Endothelial cell of umbilical vein (primary cell): ENCODE data around the gene YTHDC1. TPM values are rescaled to one million over a fixed set of nuclear protein-coding genes. Genes with fewer than 3 reads are reported as not detected.

Experiments
- BruUV-seq: library from RNA; stranded (reverse); fragments of 400-500 nt; replicated peaks from 2 replicates; lab custom pipeline; 2021; lab: Mats Ljungman, UMichigan
- CTCF ChIA-PET: fragments of 300-600, 350-600 bp; sonication (Branson Sonifier 250); formaldehyde crosslinking; loops from one replicate; lab custom pipeline; 2021; ENCODE audit warnings: antibody characterized with exemption, inconsistent platforms; lab: Charles Lee
- POLR2A ChIA-PET: fragments of 300-600, 350-600 bp; sonication (Branson Sonifier 250); formaldehyde crosslinking; loops from one replicate; lab custom pipeline; 2021; ENCODE audit warnings: antibody characterized with exemption, inconsistent platforms; lab: Charles Lee
- DNase-seq: peaks from one replicate; pipeline ENCODE4 v3.0.0-alpha.2; 2011; ENCODE audit warnings: low read depth, low spot score
- FAIRE-seq: peaks from 2 replicates; lab custom pipeline; 2011; peaks lifted over from hg19 to GRCh38; lab: Jason Lieb, UNC
- H2AFZ ChIP-seq: 2 replicates; pipeline ENCODE4 v1.6.0; 2012; ENCODE audit warnings: low read depth, low read length, control low read depth, inconsistent platforms
- H3K27ac ChIP-seq: 2 replicates; pipeline ENCODE4 v1.5.1; 2011; ENCODE audit warnings: low read depth, mild to moderate bottlenecking, control low read depth, low read length, moderate library complexity; ENCODE audit not compliant: insufficient read depth
- H3K27me3 ChIP-seq, 2 experiments: 2 replicates each; pipeline versions ENCODE4 v1.6.0 to v1.6.1; 2011; ENCODE audit warnings: low read length in 2 of 2, mixed read lengths in 1 of 2; ENCODE audit not compliant: control insufficient read depth in 2 of 2, insufficient read depth in 2 of 2
- H3K36me3 ChIP-seq, 2 experiments: 2 replicates in 1 of 2; 3 replicates in 1 of 2; pipeline ENCODE4 v1.5.1; 2011; ENCODE audit warnings: low read length in 2 of 2, mild to moderate bottlenecking in 1 of 2, moderate library complexity in 1 of 2; ENCODE audit not compliant: control insufficient read depth in 2 of 2, insufficient read depth in 2 of 2; ENCODE audit errors: extremely low read depth in 1 of 2
- H3K4me1 ChIP-seq: 3 replicates; pipeline ENCODE4 v1.5.1; 2011; ENCODE audit warnings: mild to moderate bottlenecking, low read length; ENCODE audit not compliant: control insufficient read depth, insufficient read depth; ENCODE audit errors: extremely low read depth
- H3K4me2 ChIP-seq: 2 replicates; pipeline ENCODE4 v1.6.1; 2011; ENCODE audit warnings: low read length, control low read depth, mixed read lengths; ENCODE audit not compliant: insufficient read depth
- H3K4me3 ChIP-seq, 3 experiments: fragments of 200-600 bp in 1 of 3; sonication (generic), shearing (Covaris generic) in 1 of 3; replicated peaks in 1 of 3; 2 replicates each; pipeline ENCODE4 v1.5.1; 2011 to 2016; ENCODE audit warnings: control low read depth in 3 of 3, low read length in 3 of 3, mild to moderate bottlenecking in 2 of 3, inconsistent platforms in 1 of 3, low read depth in 1 of 3, moderate library complexity in 1 of 3; ENCODE audit not compliant: insufficient read depth in 1 of 3
- H3K79me2 ChIP-seq: 2 replicates; pipeline ENCODE4 v1.6.0; 2012; ENCODE audit warnings: low read length, inconsistent platforms; ENCODE audit not compliant: control insufficient read depth, insufficient read depth
- H3K9ac ChIP-seq: replicated peaks from 2 replicates; pipeline ENCODE3; 2011; ENCODE audit warnings: low read length, control low read depth; ENCODE audit not compliant: insufficient read depth; ENCODE audit errors: extremely low read depth
- H3K9me1 ChIP-seq: replicated peaks from 3 replicates; pipeline ENCODE4 v1.6.0; 2011; ENCODE audit warnings: mild to moderate bottlenecking, low read length; ENCODE audit not compliant: control insufficient read depth, insufficient read depth; ENCODE audit errors: extremely low read depth
- H3K9me3 ChIP-seq: replicated peaks from 2 replicates; pipeline ENCODE4 v1.5.1; 2012; ENCODE audit warnings: low read length, inconsistent platforms; ENCODE audit not compliant: control insufficient read depth, insufficient read depth
- H4K20me1 ChIP-seq: replicated peaks from 2 replicates; pipeline ENCODE3; 2011; ENCODE audit warnings: mild to moderate bottlenecking, low read length; ENCODE audit not compliant: control insufficient read depth, insufficient read depth; ENCODE audit errors: extremely low read depth
- EZH2 ChIP-seq: IDR thresholded peaks from 2 replicates; pipeline ENCODE4 v1.6.1; 2012; ENCODE audit warnings: borderline replicate concordance, low read depth, mild to moderate bottlenecking, moderate library complexity, low read length, inconsistent platforms; ENCODE audit not compliant: severe bottlenecking
- FOS ChIP-seq: IDR thresholded peaks from 2 replicates; pipeline ENCODE4 v1.6.1; 2011; ENCODE audit warnings: mild to moderate bottlenecking, low read length, moderate library complexity, borderline replicate concordance; ENCODE audit not compliant: insufficient read depth
- GATA2 ChIP-seq: IDR thresholded peaks from 2 replicates; pipeline ENCODE4 v1.7.0; 2011; ENCODE audit warnings: low read depth, mild to moderate bottlenecking, moderate library complexity, mixed read lengths, low read length; ENCODE audit not compliant: insufficient read length, insufficient read depth
- JUN ChIP-seq: IDR thresholded peaks from 2 replicates; pipeline ENCODE4 v1.6.1; 2011; ENCODE audit warnings: borderline replicate concordance, low read depth; ENCODE audit not compliant: insufficient read length, insufficient read depth
- MAX ChIP-seq: IDR thresholded peaks from 2 replicates; pipeline ENCODE4 v1.6.1; 2011; ENCODE audit not compliant: insufficient read depth, insufficient read length
- MYC ChIP-seq: IDR thresholded peaks from one replicate; pipeline ENCODE4 v1.6.1; 2011; ENCODE audit warnings: mild to moderate bottlenecking, low read depth, low read length
- POLR2A ChIP-seq: IDR thresholded peaks from 2 replicates; pipeline ENCODE4 v1.6.1; 2012; ENCODE audit warnings: low read depth, mild to moderate bottlenecking, control low read depth, low read length
- POLR2AphosphoS5 ChIP-seq: IDR thresholded peaks from 2 replicates; pipeline ENCODE4 v1.6.1; 2012; ENCODE audit warnings: low read depth, mild to moderate bottlenecking, control low read depth, low read length, moderate library complexity; ENCODE audit not compliant: insufficient read depth
- dilution Hi-C: fragments of 300-500 bp; cut with MboI; formaldehyde crosslinking; loops from one replicate; pipeline ENCODE4 v1.15.0; 2019; ENCODE audit warnings: low sequenced_read_pairs; ENCODE audit not compliant: extremely low pct_ligation_motif_present
- intact Hi-C: fragments of 100-400 bp; cut with micrococcal nuclease; formaldehyde crosslinking; loops from one replicate; pipeline ENCODE4 v1.10.0; 2022
- polyA plus RNA-seq, 4 experiments: library from polyadenylated mRNA; depleted of rRNA in 3 of 4; stranded (reverse) in 3 of 4; unstranded in 1 of 4; fragments of >200 nt; gene quantifications; 2 replicates each; pipeline versions ENCODE4 v1.2.1 to v1.2.3, GENCODE V29; 2011 to 2012; ENCODE audit warnings: missing spikeins in 1 of 4
- small RNA-seq: library from RNA; depleted of rRNA; stranded (forward); fragments of <200 nt; gene quantifications from one replicate; pipeline ENCODE3, GENCODE V24; 2012; ENCODE audit warnings: low replicate concordance, low read depth; ENCODE audit not compliant: insufficient read depth, insufficient read length
- total RNA-seq: library from RNA; stranded (reverse); gene quantifications from 2 replicates; pipeline ENCODE4 v1.2.3, GENCODE V29; 2021

YTHDC1 gene
- total and polyA plus RNA-seq, 2 donors (not counting 3 experiments of a cell fraction or from before 2014, with no cell fraction given): 17.8 to 60.4 TPM

- TF ChIP-seq JUN (no peak), FOS (no peak), POLR2A (no peak), POLR2AphosphoS5 (no peak), GATA2 (no peak), MAX (no peak), EZH2 (no peak), MYC (no peak)
- H4K20me1 ChIP-seq: no peaks in the 10 kb centered on the region
- no peak overlapping the region for H2AFZ ChIP-seq
- H3K9ac ChIP-seq: no peak overlapping the region
- no peaks in the 10 kb centered on the region for H3K9me3 ChIP-seq
- H3K27me3 ChIP-seq: no peaks in the 10 kb centered on the region
- no peak for FAIRE-seq
- H3K27ac ChIP-seq: no peak overlapping the region
- H3K4me1 ChIP-seq: no peaks in the 10 kb centered on the region
- BruUV-seq: no TSS peak
- H3K9me1 ChIP-seq: no peaks in the 10 kb centered on the region
- ChIA-PET CTCF (no interaction called here), POLR2A (no interaction called here)
- no peak overlapping the region for H3K4me3 ChIP-seq
- H3K79me2 ChIP-seq: no peaks in the 10 kb centered on the region
- intact Hi-C loops (no loop called here), dilution Hi-C loops (no loop called here)
- H3K36me3 ChIP-seq: no peaks in the 10 kb centered on the region
- DNase-seq: no peak
- no peak overlapping the region for H3K4me2 ChIP-seq
These were observed 84.9 kb downstream of the YTHDC1 start for GRCh38 chr4:68264875-68265565.

Small RNA genes lying within 50 kb of the gene (small RNA-seq; reads per million reads assigned to genes)
- not detected for gene MT2P1

Other genes with a start within 250 kb of the YTHDC1 start
- gene TMPRSS11F, start 220.2 kb downstream of the YTHDC1 start, total RNA-seq: not detected in 2 replicates
- not detected in 2 replicates for gene TMPRSS11F, start 220.2 kb downstream of the YTHDC1 start, polyA plus RNA-seq
- not detected in 2 replicates for gene TMPRSS11B, start 104.4 kb downstream of the YTHDC1 start, total RNA-seq
- not detected in 2 replicates for gene TMPRSS11B, start 104.4 kb downstream of the YTHDC1 start, polyA plus RNA-seq
- gene TMPRSS11E, start 97.4 kb upstream of the YTHDC1 start, total RNA-seq: not detected in 2 replicates
- gene TMPRSS11E, start 97.4 kb upstream of the YTHDC1 start, polyA plus RNA-seq: not detected in 2 replicates
- not detected in 2 replicates for gene UGT2B17, start 226.2 kb upstream of the YTHDC1 start, total RNA-seq
- not detected in 2 replicates for gene UGT2B17, start 226.2 kb upstream of the YTHDC1 start, polyA plus RNA-seq